Activated CD8-positive, alpha-beta memory T cell treated with anti-CD3 and anti-CD28 coated beads for 4 hours (primary cell): Measurements from ENCODE around the gene KCND2.
"Not testable (repeated sequence)": the region's sequence is repeated elsewhere in the genome, so short reads cannot be mapped to it uniquely, and the experiment has no call there.

Experiments used
- DNase-seq, 2 donors: peaks; one replicate each; pipeline ENCODE4 v3.0.0-alpha.2; 2020; ENCODE audit warnings: low read depth in 2 of 2

KCND2 gene

GRCh38 chr7:120486164-120486563 lies 213.2 kb downstream of the KCND2 start:
- DNase-seq, result no peak

- DNase-seq, result no peak
Observed at GRCh38 chr7:120502132-120502531, 229.2 kb downstream of the KCND2 start.

- no peak for DNase-seq
Observed at GRCh38 chr7:120502825-120503224, 229.8 kb downstream of the KCND2 start.

GRCh38 chr7:120504386-120504785 lies 231.4 kb downstream of the KCND2 start:
- no peak for DNase-seq

GRCh38 chr7:120505770-120506169 lies 232.8 kb downstream of the KCND2 start:
- no peak for DNase-seq

- DNase-seq, result no peak
Observed at GRCh38 chr7:120512701-120513100, 239.7 kb downstream of the KCND2 start.

GRCh38 chr7:120519224-120519623 lies 246.2 kb downstream of the KCND2 start:
- no peak for DNase-seq

GRCh38 chr7:120521761-120522737 lies 249.1 kb downstream of the KCND2 start:
- no peak for DNase-seq

GRCh38 chr7:120523985-120524384 lies 251.0 kb downstream of the KCND2 start:
- no peak for DNase-seq

- no peak for DNase-seq
Observed at GRCh38 chr7:120526902-120527509, 254.0 kb downstream of the KCND2 start.

- DNase-seq, result no peak
Observed at GRCh38 chr7:120529736-120530135, 256.8 kb downstream of the KCND2 start.

GRCh38 chr7:120538335-120538734 lies 265.4 kb downstream of the KCND2 start:
- no peak for DNase-seq

- DNase-seq, result no peak
Observed at GRCh38 chr7:120539321-120539720, 266.3 kb downstream of the KCND2 start.

- no peak for DNase-seq
Observed at GRCh38 chr7:120547605-120548004, 274.6 kb downstream of the KCND2 start.

GRCh38 chr7:120550494-120551048 lies 277.6 kb downstream of the KCND2 start:
- no peak for DNase-seq

- no peak for DNase-seq
Observed at GRCh38 chr7:120553491-120553890, 280.5 kb downstream of the KCND2 start.

GRCh38 chr7:120554960-120555571 lies 282.1 kb downstream of the KCND2 start:
- no peak for DNase-seq

- DNase-seq, result no peak
Observed at GRCh38 chr7:120564145-120564544, 291.2 kb downstream of the KCND2 start.

GRCh38 chr7:120567204-120567603 lies 294.2 kb downstream of the KCND2 start:
- no peak for DNase-seq

GRCh38 chr7:120578657-120579056 lies 305.7 kb downstream of the KCND2 start:
- not testable (repeated sequence) for DNase-seq

GRCh38 chr7:120582916-120583315 lies 309.9 kb downstream of the KCND2 start:
- no peak for DNase-seq

- no peak for DNase-seq
Observed at GRCh38 chr7:120583899-120584586, 311.1 kb downstream of the KCND2 start.
